ENCODE measurements around the gene GALNT14. TPM values are rescaled to one million over a fixed set of nuclear protein-coding genes. Genes with fewer than 3 reads are reported as not detected.

Gene GALNT14
- total RNA-seq, 4 donors from 2014 or later, result 1.00 TPM; not detected in 3

DNA sequence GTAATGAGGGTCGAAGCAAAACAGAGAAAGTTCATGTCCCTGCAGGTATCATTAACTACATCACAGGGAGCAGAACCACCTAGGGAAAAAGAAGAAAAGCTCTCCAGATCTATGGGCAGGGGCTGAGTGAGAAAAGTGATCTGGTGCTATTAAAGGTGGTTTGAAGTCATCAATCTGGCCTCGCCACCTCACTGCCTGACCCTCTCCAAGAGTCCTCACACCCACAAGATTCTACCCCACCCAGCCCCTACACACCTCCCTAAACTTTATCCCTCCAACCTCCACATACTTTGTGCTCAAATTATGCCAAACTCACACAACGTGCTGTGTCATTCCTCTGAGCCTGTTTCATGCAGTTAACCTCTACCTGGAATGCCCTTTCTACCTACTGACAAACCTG is 2.2 kb downstream of the GALNT14 start:
- Histone ChIP-seq H3K4me1 (peaks cover 5 to 20% (median 17%) of the 10 kb centered on the region in 4 donors), H3K36me3 (no peaks in the 10 kb centered on the region), H3K4me3 (no peak overlapping the region), H3K27me3 (peaks cover 58% of the 10 kb centered on the region), H3K27ac (no peak overlapping the region), H3K9me3 (no peaks in the 10 kb centered on the region)
- intact Hi-C loops (cut with DNase I; ENCODE audit: low total_unique reads) (no loop called here), in situ Hi-C loops (cut with MboI; ENCODE audit: low pct_ligation_motif_present in 1 of 4, low pct_unique_long_range_greater_than_20kb in 1 of 4, low sequenced_read_pairs in 3 of 4) (no loop called here)
- DNase-seq, result no peak
- 49 to 67% methylated on average over 2 to 3 of the region's 3 CpGs for WGBS, 2 donors (ENCODE audit: low coverage in 1 of 2)
- TF ChIP-seq, protein P1, sequence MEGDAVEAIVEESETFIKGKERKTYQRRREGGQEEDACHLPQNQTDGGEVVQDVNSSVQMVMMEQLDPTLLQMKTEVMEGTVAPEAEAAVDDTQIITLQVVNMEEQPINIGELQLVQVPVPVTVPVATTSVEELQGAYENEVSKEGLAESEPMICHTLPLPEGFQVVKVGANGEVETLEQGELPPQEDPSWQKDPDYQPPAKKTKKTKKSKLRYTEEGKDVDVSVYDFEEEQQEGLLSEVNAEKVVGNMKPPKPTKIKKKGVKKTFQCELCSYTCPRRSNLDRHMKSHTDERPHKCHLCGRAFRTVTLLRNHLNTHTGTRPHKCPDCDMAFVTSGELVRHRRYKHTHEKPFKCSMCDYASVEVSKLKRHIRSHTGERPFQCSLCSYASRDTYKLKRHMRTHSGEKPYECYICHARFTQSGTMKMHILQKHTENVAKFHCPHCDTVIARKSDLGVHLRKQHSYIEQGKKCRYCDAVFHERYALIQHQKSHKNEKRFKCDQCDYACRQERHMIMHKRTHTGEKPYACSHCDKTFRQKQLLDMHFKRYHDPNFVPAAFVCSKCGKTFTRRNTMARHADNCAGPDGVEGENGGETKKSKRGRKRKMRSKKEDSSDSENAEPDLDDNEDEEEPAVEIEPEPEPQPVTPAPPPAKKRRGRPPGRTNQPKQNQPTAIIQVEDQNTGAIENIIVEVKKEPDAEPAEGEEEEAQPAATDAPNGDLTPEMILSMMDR (IDR thresholded peaks at IDR 0.05), result no peak
- no peak for TF ChIP-seq POLR2A (IDR thresholded peaks at IDR 0.05)
- no peak for TF ChIP-seq EP300 (IDR thresholded peaks at IDR 0.05; ENCODE audit: low read depth)

DNA sequence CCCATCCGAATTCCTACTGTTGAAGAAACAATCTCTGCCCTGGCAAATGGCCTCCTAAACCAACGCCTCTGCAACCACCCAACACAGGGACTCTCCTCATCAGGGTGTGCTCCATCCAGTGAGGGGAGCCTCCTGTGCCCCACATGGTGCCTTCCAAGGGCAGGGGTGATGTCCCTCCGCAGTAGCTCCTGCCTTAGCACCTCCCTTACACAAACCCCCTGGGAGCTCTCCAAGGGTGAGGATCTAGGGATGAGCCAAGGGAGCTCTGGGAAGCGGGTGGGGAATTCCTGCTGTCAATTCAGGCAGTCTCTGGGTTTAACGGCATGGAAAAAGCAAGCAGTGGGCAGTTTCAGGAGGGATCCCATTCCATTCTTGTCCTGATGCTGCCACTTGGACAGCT is 3.8 kb downstream of the GALNT14 start:
- Histone ChIP-seq H3K4me1 (peaks cover 5 to 20% (median 17%) of the 10 kb centered on the region in 4 donors), H3K36me3 (no peaks in the 10 kb centered on the region), H3K9me3 (no peaks in the 10 kb centered on the region), H3K27me3 (peaks cover 57% of the 10 kb centered on the region), H3K27ac (no peak overlapping the region), H3K4me3 (no peak overlapping the region)
- WGBS, 2 donors (ENCODE audit: low coverage in 1 of 2), result 76% methylated on average over 5 of the region's 5 CpGs; no CpG with 5 or more reads in 1 of the 2 donors
- intact Hi-C loops (cut with DNase I; ENCODE audit: low total_unique reads) (no loop called here), in situ Hi-C loops (cut with MboI; ENCODE audit: low pct_ligation_motif_present in 1 of 4, low pct_unique_long_range_greater_than_20kb in 1 of 4, low sequenced_read_pairs in 3 of 4) (no loop called here)
- DNase-seq, result no peak
- TF ChIP-seq, protein P1 (IDR thresholded peaks at IDR 0.05), result no peak
- TF ChIP-seq POLR2A (IDR thresholded peaks at IDR 0.05), result no peak
- no peak for TF ChIP-seq EP300 (IDR thresholded peaks at IDR 0.05; ENCODE audit: low read depth)
- TF ChIP-seq POLR2AphosphoS5 (IDR thresholded peaks at IDR 0.05), result no peak

DNA sequence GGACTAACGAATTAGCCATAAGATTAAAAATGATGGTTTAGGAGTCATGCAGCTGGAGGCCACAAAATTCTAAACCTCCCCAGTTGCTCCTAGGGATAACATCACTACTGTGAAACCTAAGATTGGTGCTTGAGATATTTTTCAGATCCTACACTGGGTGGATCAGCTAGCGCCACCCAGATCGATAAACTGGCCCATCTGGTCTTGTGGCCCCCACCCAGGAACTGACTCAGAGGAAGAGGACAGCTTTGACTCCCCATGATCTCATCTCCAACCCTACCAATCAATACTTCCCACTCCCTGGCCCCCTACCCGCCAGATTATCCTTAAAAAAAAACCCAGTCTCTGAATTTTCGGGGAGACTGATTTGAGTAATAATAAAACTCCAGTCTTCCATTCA is 5.5 kb downstream of the GALNT14 start:
- WGBS, 2 donors (ENCODE audit: low coverage in 1 of 2), result 77 to 90% methylated on average over 2 to 5 of the region's 5 CpGs
- no peaks in the 10 kb centered on the region for H3K36me3 ChIP-seq
- in situ Hi-C loops (cut with MboI; ENCODE audit: low pct_ligation_motif_present in 1 of 4, low pct_unique_long_range_greater_than_20kb in 1 of 4, low sequenced_read_pairs in 3 of 4) (no loop called here), intact Hi-C loops (cut with DNase I; ENCODE audit: low total_unique reads) (no loop called here)
- no peak for TF ChIP-seq POLR2A (IDR thresholded peaks at IDR 0.05)
- no peak for TF ChIP-seq EP300 (IDR thresholded peaks at IDR 0.05; ENCODE audit: low read depth)
- no peak for TF ChIP-seq POLR2AphosphoS5 (IDR thresholded peaks at IDR 0.05)
- TF ChIP-seq, protein P1 (IDR thresholded peaks at IDR 0.05), result no peak
- no peak overlapping the region for H3K27ac ChIP-seq
- DNase-seq, result no peak
- H3K27me3 ChIP-seq, result peaks cover 40% of the 10 kb centered on the region
- no peaks in the 10 kb centered on the region for H3K9me3 ChIP-seq
- H3K4me3 ChIP-seq, result no peak overlapping the region
- peaks cover 3 to 11% (median 9%) of the 10 kb centered on the region in 4 donors for H3K4me1 ChIP-seq

DNA sequence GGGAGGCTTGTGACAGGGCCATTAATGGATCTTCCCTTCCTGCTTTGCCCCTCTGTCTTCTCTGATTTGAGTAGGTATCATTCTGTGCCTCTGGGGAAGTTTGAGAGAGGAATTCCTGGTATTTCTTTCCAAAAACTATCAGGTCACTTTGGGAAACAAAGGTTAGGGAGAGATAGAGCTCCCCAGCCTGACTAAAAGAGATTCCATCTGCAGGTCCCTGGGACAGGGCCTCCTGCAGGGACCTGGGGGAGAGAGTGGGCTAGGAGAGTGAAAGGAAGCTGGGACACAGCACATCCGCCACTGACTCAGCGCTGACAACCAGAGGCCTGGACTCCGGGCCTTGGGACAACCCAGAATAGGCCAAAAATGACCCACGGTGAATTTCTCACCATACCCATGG is 6.4 kb downstream of the GALNT14 start:
- Histone ChIP-seq H3K36me3 (no peaks in the 10 kb centered on the region), H3K9me3 (no peaks in the 10 kb centered on the region), H3K4me1 (peaks cover 0 to 2% (median under 1%) of the 10 kb centered on the region in 4 donors), H3K27me3 (peaks cover 31% of the 10 kb centered on the region), H3K4me3 (no peak overlapping the region), H3K27ac (no peak overlapping the region)
- no peak for DNase-seq
- TF ChIP-seq EP300 (IDR thresholded peaks at IDR 0.05; ENCODE audit: low read depth), result no peak
- TF ChIP-seq POLR2AphosphoS5 (IDR thresholded peaks at IDR 0.05), result no peak
- in situ Hi-C loops (cut with MboI; ENCODE audit: low pct_ligation_motif_present in 1 of 4, low pct_unique_long_range_greater_than_20kb in 1 of 4, low sequenced_read_pairs in 3 of 4), result no loop called here
- intact Hi-C loops (cut with DNase I; ENCODE audit: low total_unique reads), result no loop called here
- 61% methylated on average over 4 of the region's 4 CpGs; no CpG with 5 or more reads in 1 of the 2 donors for WGBS, 2 donors (ENCODE audit: low coverage in 1 of 2)

Measured in transverse colon (tissue), 4 donors.